IMR-90 (cell line): Measurements from ENCODE around the gene HDDC3. TPM values are rescaled to one million over a fixed set of nuclear protein-coding genes. Genes with fewer than 3 reads are reported as not detected.

ENCODE experiments used
- ATAC-seq: fragments of 200-7000 bp; cut with Tn5 transposase; 2 replicates; pipeline ENCODE4 v1.9.1; 2020; ENCODE audit warnings: low read depth, mild to moderate bottlenecking, moderate library complexity
- BruUV-seq: library from RNA; stranded (reverse); fragments of 400-500 nt; replicated peaks from 2 replicates; lab custom pipeline; 2021; lab: Mats Ljungman, UMichigan
- CTCF ChIA-PET: fragments of 300-600 bp; formaldehyde crosslinking; extraction: SDS; loops from one replicate; lab custom pipeline; 2021; ENCODE audit warnings: antibody characterized with exemption; lab: Yijun Ruan, JAX
- POLR2A ChIA-PET: fragments of 300-600 bp; sonication (Branson Sonifier 250); formaldehyde crosslinking; loops from one replicate; lab custom pipeline; 2022; ENCODE audit warnings: antibody characterized with exemption; ENCODE audit not compliant: unreplicated experiment; lab: Charles Lee
- DNase-seq: peaks from one replicate; pipeline ENCODE4 v3.0.0; 2013
- H2AFZ ChIP-seq: replicated peaks from 2 replicates; pipeline ENCODE3; 2013; ENCODE audit warnings: low read length, mild to moderate bottlenecking; ENCODE audit not compliant: poor library complexity
- H2AK5ac ChIP-seq: 2 replicates; pipeline ENCODE4 v1.6.1; 2013; ENCODE audit warnings: low read depth, low read length, inconsistent platforms
- H2AK9ac ChIP-seq: replicated peaks from 2 replicates; pipeline ENCODE3; 2013; ENCODE audit warnings: mild to moderate bottlenecking, low read depth, low read length, moderate library complexity; ENCODE audit not compliant: poor library complexity
- H2BK120ac ChIP-seq: 2 replicates; pipeline ENCODE4 v1.6.1; 2013; ENCODE audit warnings: low read depth, low read length, inconsistent platforms
- H2BK15ac ChIP-seq: 3 replicates; pipeline ENCODE4 v1.6.1; 2013; ENCODE audit warnings: low read depth, low read length, inconsistent platforms
- H2BK20ac ChIP-seq: 2 replicates; pipeline ENCODE4 v1.6.1; 2013; ENCODE audit warnings: low read depth, mild to moderate bottlenecking, inconsistent platforms, low read length, moderate library complexity
- H2BK5ac ChIP-seq: 2 replicates; pipeline ENCODE4 v1.6.1; 2013; ENCODE audit warnings: mild to moderate bottlenecking, low read depth, low read length, inconsistent platforms; ENCODE audit not compliant: poor library complexity, severe bottlenecking
- H3K14ac ChIP-seq: replicated peaks from 2 replicates; pipeline ENCODE4 v1.6.1; 2013; ENCODE audit warnings: low read depth, low read length, inconsistent platforms
- H3K18ac ChIP-seq: 2 replicates; pipeline ENCODE4 v1.6.1; 2013; ENCODE audit warnings: low read depth, low read length, control low read depth
- H3K23ac ChIP-seq: 2 replicates; pipeline ENCODE4 v1.6.1; 2013; ENCODE audit warnings: low read depth, low read length, inconsistent platforms
- H3K27ac ChIP-seq: 2 replicates; pipeline ENCODE4 v1.5.1; 2013; ENCODE audit warnings: mild to moderate bottlenecking, control low read depth, low read length; ENCODE audit not compliant: insufficient read depth
- H3K27me3 ChIP-seq: 2 replicates; pipeline ENCODE4 v1.6.1; 2013; ENCODE audit warnings: low read length; ENCODE audit not compliant: control insufficient read depth, insufficient read depth
- H3K36me3 ChIP-seq: 2 replicates; pipeline ENCODE4 v1.6.1; 2013; ENCODE audit warnings: low read length, mixed read lengths; ENCODE audit not compliant: control insufficient read depth, insufficient read depth
- H3K4ac ChIP-seq: 2 replicates; pipeline ENCODE4 v1.6.1; 2013; ENCODE audit warnings: low read depth, low read length, inconsistent platforms
- H3K4me1 ChIP-seq: 2 replicates; pipeline ENCODE4 v1.6.1; 2013; ENCODE audit warnings: low read length, mixed read lengths; ENCODE audit not compliant: control insufficient read depth, insufficient read depth
- H3K4me2 ChIP-seq: 2 replicates; pipeline ENCODE4 v1.6.1; 2013; ENCODE audit warnings: low read depth, mild to moderate bottlenecking, control low read depth, low read length, moderate library complexity
- H3K4me3 ChIP-seq: 2 replicates; pipeline ENCODE4 v1.5.1; 2013; ENCODE audit warnings: low read depth, mild to moderate bottlenecking, control low read depth, low read length, moderate library complexity; ENCODE audit not compliant: insufficient read depth
- H3K56ac ChIP-seq: 2 replicates; pipeline ENCODE4 v1.6.1; 2013; ENCODE audit warnings: low read length, inconsistent platforms; ENCODE audit not compliant: insufficient read depth; ENCODE audit errors: extremely low read depth
- H3K79me1 ChIP-seq, 2 experiments: 2 replicates each; pipeline ENCODE4 v1.6.1; 2013; ENCODE audit warnings: low read length in 2 of 2, inconsistent platforms in 1 of 2, low read depth in 1 of 2
- H3K9ac ChIP-seq: 2 replicates; pipeline ENCODE4 v1.6.1; 2013; ENCODE audit warnings: low read depth, low read length, control low read depth
- H3K9me1 ChIP-seq: 2 replicates; pipeline ENCODE4 v1.6.1; 2013; ENCODE audit warnings: low read length, inconsistent platforms; ENCODE audit not compliant: insufficient read depth
- H3K9me3 ChIP-seq: 2 replicates; pipeline ENCODE4 v1.6.1; 2013; ENCODE audit warnings: low read length; ENCODE audit not compliant: control insufficient read depth, insufficient read depth
- H4K20me1 ChIP-seq: 2 replicates; pipeline ENCODE4 v1.6.1; 2013; ENCODE audit warnings: low read length, inconsistent platforms; ENCODE audit not compliant: insufficient read depth
- H4K5ac ChIP-seq: 2 replicates; pipeline ENCODE4 v1.6.1; 2013; ENCODE audit warnings: mild to moderate bottlenecking, low read depth, low read length, control low read depth
- H4K8ac ChIP-seq, 2 experiments: 2 replicates each; pipeline ENCODE4 v1.6.1; 2013; ENCODE audit warnings: low read depth in 2 of 2, low read length in 2 of 2, control low read depth in 1 of 2, inconsistent platforms in 1 of 2
- H4K91ac ChIP-seq: 2 replicates; pipeline ENCODE4 v1.6.1; 2013; ENCODE audit warnings: low read depth, low read length, inconsistent platforms; ENCODE audit not compliant: insufficient read depth
- CHD1 ChIP-seq: IDR thresholded peaks from 2 replicates; pipeline ENCODE4 v1.6.1; 2012; ENCODE audit warnings: low read depth, low read length, improper control_type of control experiment
- WGBS, 2 experiments: methylation state at CpG; one replicate each; pipeline versions ENCODE4 v1.1.5 to v1.1.7; 2013; ENCODE audit warnings: missing lambda C conversion rate in 2 of 2; ENCODE audit not compliant: insufficient read length in 1 of 2; ENCODE audit errors: extremely low coverage in 2 of 2; 5-methylcytosine and 5-hydroxymethylcytosine counted together
- dilution Hi-C: fragments of 300-500 bp; cut with HindIII; formaldehyde crosslinking; loops from one replicate; pipeline ENCODE4 v1.14.3; 2018; ENCODE audit warnings: low sequenced_read_pairs; ENCODE audit not compliant: unreplicated experiment
- in situ Hi-C: fragments of 300-500 bp; cut with MboI; formaldehyde crosslinking; loops from 3 replicates; pipeline ENCODE4 v1.14.3; 2019; ENCODE audit warnings: low sequenced_read_pairs, inconsistent platforms, mixed read lengths
- intact Hi-C: fragments of 100-400 bp; cut with micrococcal nuclease; formaldehyde crosslinking; loops from 2 replicates; pipeline ENCODE4 v1.10.0; 2022
- polyA plus RNA-seq, 3 experiments: library from polyadenylated mRNA; depleted of rRNA; stranded (reverse); fragments of >200 nt; gene quantifications; 2 replicates each; pipeline ENCODE4 v1.2.3, GENCODE V29; 2012; ENCODE audit warnings: low replicate concordance in 1 of 3
- total RNA-seq: library from RNA; depleted of rRNA; stranded (reverse); fragments of >200 nt; gene quantifications from 2 replicates; pipeline ENCODE4 v1.2.3, GENCODE V29; 2012

The HDDC3 gene
- total and polyA plus RNA-seq, 2 of the 4 experiments (the other 2 are of a cell fraction), result 7.9 to 10.7 TPM

GRCh38 chr15:90891346-90891949 is 40.9 kb downstream of the HDDC3 start:
- in situ Hi-C loops (loop anchor here (25.0 kb wide), 1 partner anchor 579 kb away; no protein-coding TSS in a partner anchor), dilution Hi-C loops (no loop called here), intact Hi-C loops (no loop called here)
- H2BK15ac ChIP-seq, result no peak overlapping the region
- TF ChIP-seq CHD1, result no peak
- no TSS peak for BruUV-seq
- no peak overlapping the region for H3K4me2 ChIP-seq
- ATAC-seq (no peak), DNase-seq (no peak)
- H3K27ac ChIP-seq, result no peak overlapping the region
- H3K4ac ChIP-seq, result no peak overlapping the region
- peaks cover 3% of the 10 kb centered on the region; the same call in 1 of the 2 replicates for H3K9me1 ChIP-seq
- H3K9me3 ChIP-seq, result no peaks in the 10 kb centered on the region
- no peak overlapping the region for H2AK9ac ChIP-seq
- H2BK5ac ChIP-seq, result no peak overlapping the region
- no peak overlapping the region for H3K56ac ChIP-seq
- ChIA-PET CTCF (no interaction called here), POLR2A (no interaction called here)
- H4K8ac ChIP-seq, result no peak overlapping the region
- H4K5ac ChIP-seq, result no peak overlapping the region
- H3K23ac ChIP-seq, result no peak overlapping the region
- H3K36me3 ChIP-seq, result peaks cover 28% of the 10 kb centered on the region
- no peaks in the 10 kb centered on the region for H4K20me1 ChIP-seq
- no peak overlapping the region for H3K4me3 ChIP-seq
- H3K27me3 ChIP-seq, result no peaks in the 10 kb centered on the region
- H3K79me1 ChIP-seq, result peaks cover 0 to 2% of the 10 kb centered on the region in 2 experiments; a peak in 2 of 4 replicates
- H3K4me1 ChIP-seq, result no peaks in the 10 kb centered on the region
- no peak overlapping the region for H3K9ac ChIP-seq
- WGBS, 2 experiments, result 100% methylated on average over 1 of the region's 8 CpGs; no CpG with 5 or more reads in 1 of the 2 experiments
- H2AFZ ChIP-seq, result no peak overlapping the region
- H3K18ac ChIP-seq, result no peak overlapping the region
- no peak overlapping the region for H2BK120ac ChIP-seq
- no peak overlapping the region for H2BK20ac ChIP-seq
- H4K91ac ChIP-seq, result no peak overlapping the region
- no peak overlapping the region for H3K14ac ChIP-seq
- no peak overlapping the region for H2AK5ac ChIP-seq
